GM06990 (cell line): ENCODE results near the gene MLN.
A peak's percentile ranks its signal among the peaks of the same experiment; 100 is the strongest.

Source experiments
- DNase-seq: peaks from one replicate; pipeline ENCODE4 v3.0.0-alpha.2; 2011; ENCODE audit not compliant: insufficient read length; ENCODE audit errors: extremely low read depth
- H3K27me3 ChIP-seq: replicated peaks from 2 replicates; pipeline ENCODE4 v1.6.0; 2011; ENCODE audit warnings: low read length; ENCODE audit not compliant: control insufficient read depth, insufficient read depth
- H3K36me3 ChIP-seq: 2 replicates; pipeline ENCODE4 v1.5.1; 2011; ENCODE audit warnings: low read length; ENCODE audit not compliant: control insufficient read depth, insufficient read depth
- H3K4me3 ChIP-seq: replicated peaks from 2 replicates; pipeline ENCODE4 v1.5.1; 2011; ENCODE audit warnings: low read depth, mild to moderate bottlenecking, control low read depth, low read length
- CTCF ChIP-seq: IDR thresholded peaks from 2 replicates; pipeline ENCODE4 v1.5.1; 2011; ENCODE audit warnings: low read length, control low read depth, mild to moderate bottlenecking, inconsistent platforms; ENCODE audit not compliant: insufficient read depth, poor library complexity, severe bottlenecking

MLN gene

DNA sequence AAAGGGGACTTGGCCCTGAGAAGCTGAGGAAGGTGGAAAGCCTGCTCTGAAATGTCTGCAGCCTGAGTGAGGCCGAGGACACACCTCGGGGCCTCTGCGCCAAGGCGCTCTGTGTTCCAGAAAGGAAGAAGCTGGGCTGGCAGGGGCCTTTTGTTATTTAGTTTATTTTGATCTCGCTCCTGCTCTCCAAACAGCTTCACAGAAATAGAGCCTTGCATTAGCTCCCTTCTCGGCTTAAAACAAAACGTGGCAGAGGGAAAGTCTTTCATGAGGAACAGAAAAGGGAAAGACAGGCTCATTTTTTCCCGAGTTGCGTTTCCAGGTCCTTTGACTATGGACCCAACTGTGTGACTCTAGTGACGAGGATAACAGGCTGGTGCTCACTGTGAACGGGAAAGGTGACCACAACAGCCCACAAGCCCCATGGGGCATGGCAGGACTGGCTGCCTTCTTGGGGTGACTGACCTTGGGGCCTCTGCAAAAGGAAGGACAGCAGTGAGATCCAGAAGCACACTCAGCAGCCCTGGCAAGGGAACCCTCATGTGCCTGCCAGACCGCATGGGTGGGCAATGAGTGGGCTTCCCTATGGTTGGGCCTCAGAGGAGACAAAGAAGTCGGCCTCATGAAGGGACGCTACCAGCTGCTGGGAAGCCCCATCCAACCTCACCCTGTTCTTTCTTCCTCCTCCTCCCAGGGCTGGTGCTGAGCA, 33.5 kb downstream of the MLN start:
- Histone ChIP-seq H3K27me3 (no peaks in the 10 kb centered on the region; the same call in 1 of the 2 replicates), H3K36me3 (peaks cover 17% of the 10 kb centered on the region), H3K4me3 (no peak overlapping the region)
- DNase-seq, result no peak
- TF ChIP-seq CTCF, result no peak

DNA sequence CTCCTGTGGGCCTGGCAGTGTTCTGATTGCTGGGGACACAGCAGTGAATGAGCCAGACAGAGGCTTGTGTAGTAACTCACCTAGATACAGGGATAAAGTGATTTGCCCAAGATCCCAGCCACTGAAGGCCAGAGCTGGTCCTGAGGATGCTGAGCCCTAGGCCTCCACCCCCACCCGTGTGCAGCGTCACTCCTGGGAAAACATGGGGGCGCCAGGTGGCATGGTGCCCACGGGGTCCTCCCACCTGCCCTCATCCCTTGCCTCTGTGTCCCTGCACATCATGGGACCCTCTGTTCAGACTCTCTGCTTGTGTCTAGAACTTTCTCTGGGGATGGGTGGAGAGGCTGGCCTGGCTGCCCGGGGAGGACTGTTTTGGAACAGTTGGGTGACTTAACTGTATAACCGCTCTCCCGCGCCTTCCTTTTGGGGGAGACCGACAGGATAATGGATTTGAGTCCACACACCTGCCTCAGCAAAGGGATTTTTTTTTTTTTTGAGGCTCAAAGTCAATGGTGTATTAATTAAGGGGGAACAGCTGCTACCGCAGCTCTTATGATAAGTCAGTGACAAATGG, 34.5 kb downstream of the MLN start:
- no peaks in the 10 kb centered on the region; the same call in 1 of the 2 replicates for H3K27me3 ChIP-seq
- no peak for DNase-seq
- no peak for TF ChIP-seq CTCF
- H3K4me3 ChIP-seq, result no peak overlapping the region
- H3K36me3 ChIP-seq, result peaks cover 12% of the 10 kb centered on the region; the same call in 1 of the 2 replicates

- TF ChIP-seq CTCF, result peak; percentile 97
- peak; percentile 36 for DNase-seq
Observed at GRCh38 chr6:33768644-33769120, 35.1 kb downstream of the MLN start.

DNA sequence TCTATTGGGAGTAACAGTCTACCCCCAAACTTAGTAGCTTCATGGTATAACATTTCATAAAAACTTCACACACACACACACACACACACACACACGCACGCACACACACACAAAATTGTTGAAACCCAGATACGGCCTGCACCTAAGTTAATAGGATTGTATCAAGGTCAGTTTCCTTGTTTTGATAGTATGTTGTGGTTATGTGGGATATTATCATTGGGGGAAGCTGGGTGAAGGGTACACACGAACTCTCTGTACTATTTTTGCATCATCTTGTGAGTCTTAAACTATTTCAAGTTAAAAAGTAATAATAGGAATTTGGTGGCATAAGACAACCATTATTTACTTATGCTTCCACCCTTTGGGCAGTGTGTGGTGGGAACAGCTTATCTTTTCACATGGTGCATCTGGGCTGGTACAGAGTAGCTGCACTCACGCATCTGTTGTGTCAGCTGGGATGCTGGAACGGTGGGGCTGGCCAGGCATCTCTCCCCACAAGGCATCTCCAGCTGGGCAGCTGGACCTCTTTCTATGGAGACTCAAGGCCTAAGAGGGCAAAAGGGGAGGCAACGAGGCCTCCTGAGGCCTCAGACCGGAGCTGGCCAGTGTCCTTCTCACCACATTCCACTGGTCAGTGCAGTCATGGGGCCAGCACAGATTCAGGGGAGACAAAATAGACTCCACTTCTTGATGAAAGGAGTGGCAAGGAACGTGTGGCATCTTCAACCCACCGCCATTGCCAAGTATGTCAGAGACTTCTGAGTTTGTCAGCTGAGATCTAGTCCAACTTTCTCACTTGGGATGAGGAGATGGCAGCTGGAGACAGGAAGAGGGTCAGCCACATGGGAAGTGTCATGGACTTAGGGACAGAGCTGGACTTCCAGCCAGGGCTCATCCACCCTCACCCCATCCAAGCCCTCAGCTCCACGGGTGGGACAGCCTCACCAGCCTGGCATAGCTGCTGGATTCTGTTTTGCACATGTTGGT, 36.6 kb downstream of the MLN start:
- Histone ChIP-seq H3K27me3 (no peaks in the 10 kb centered on the region; the same call in 1 of the 2 replicates), H3K4me3 (no peak overlapping the region), H3K36me3 (peaks cover 2% of the 10 kb centered on the region; the same call in 1 of the 2 replicates)
- no peak for TF ChIP-seq CTCF
- DNase-seq, result no peak

More at GRCh38 chr6:33768644-33769120, 35.1 kb downstream of the MLN start:
- H3K36me3 ChIP-seq, result peaks cover 12% of the 10 kb centered on the region; the same call in 1 of the 2 replicates
- no peaks in the 10 kb centered on the region; the same call in 1 of the 2 replicates for H3K27me3 ChIP-seq
- no peak overlapping the region for H3K4me3 ChIP-seq

DNA sequence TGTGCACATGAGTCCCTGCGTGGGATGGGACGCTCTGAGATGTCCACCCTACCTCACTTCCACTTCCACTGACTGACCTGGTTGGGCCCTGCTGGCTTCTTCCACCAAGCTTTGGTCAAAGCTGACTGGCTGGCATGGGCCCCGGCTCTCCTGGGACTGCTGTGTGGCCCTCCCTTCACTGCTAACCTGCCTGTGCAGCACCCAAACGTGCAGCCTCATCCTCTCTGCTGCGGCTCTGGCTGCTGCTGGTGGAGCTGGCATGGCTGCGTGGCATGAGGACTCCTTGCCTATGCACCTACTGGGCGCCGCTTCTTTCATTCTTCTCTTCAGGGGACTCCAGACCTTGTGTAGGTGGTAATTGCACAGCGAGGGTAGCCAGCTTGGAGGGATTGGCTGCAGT, 38.4 kb downstream of the MLN start:
- no peak for TF ChIP-seq CTCF
- Histone ChIP-seq H3K4me3 (no peak overlapping the region), H3K36me3 (no peaks in the 10 kb centered on the region), H3K27me3 (no peaks in the 10 kb centered on the region; the same call in 1 of the 2 replicates)
- DNase-seq, result no peak
